GM23338 (cell line): Measurements from ENCODE around the gene CARD16. TPM values are rescaled to one million over a fixed set of nuclear protein-coding genes. Genes with fewer than 3 reads are reported as not detected.

ENCODE experiments used
- ATAC-seq: fragments of 200-7000 bp; cut with Tn5 transposase; 3 replicates; pipeline ENCODE4 v1.9.1; 2020
- DNase-seq: peaks from one replicate; pipeline ENCODE4 v3.0.0-alpha.2; 2015; ENCODE audit warnings: low spot score
- H2AFZ ChIP-seq: fragments of 200-600 bp; sonication (generic); 2 replicates; pipeline ENCODE4 v1.8.0; 2016; ENCODE audit warnings: antibody characterized with exemption, mild to moderate bottlenecking, moderate library complexity
- H3F3A ChIP-seq: fragments of 200-600 bp; sonication (generic); replicated peaks from 2 replicates; pipeline ENCODE4 v1.8.0; 2017; ENCODE audit warnings: antibody characterized with exemption, mixed run types, low read depth
- H3K27ac ChIP-seq: fragments of 200-600 bp; sonication (generic); 2 replicates; pipeline ENCODE4 v1.6.1; 2016; ENCODE audit warnings: low read depth
- H3K27me3 ChIP-seq: fragments of 200-600 bp; sonication (generic); 2 replicates; pipeline ENCODE4 v1.8.0; 2016; ENCODE audit warnings: mild to moderate bottlenecking, mixed run types, moderate library complexity; ENCODE audit not compliant: insufficient read depth
- H3K36me3 ChIP-seq: fragments of 200-600 bp; sonication (generic); 2 replicates; pipeline ENCODE4 v1.8.0; 2016; ENCODE audit warnings: mild to moderate bottlenecking; ENCODE audit not compliant: insufficient read depth
- H3K4me1 ChIP-seq: fragments of 200-600 bp; sonication (generic); 2 replicates; pipeline ENCODE4 v1.8.0; 2016; ENCODE audit warnings: mild to moderate bottlenecking, moderate library complexity; ENCODE audit not compliant: insufficient read depth
- H3K4me2 ChIP-seq: fragments of 200-600 bp; sonication (generic); 2 replicates; pipeline ENCODE4 v1.7.1; 2017; ENCODE audit warnings: mixed run types
- H3K4me3 ChIP-seq: fragments of 200-600 bp; sonication (generic); 2 replicates; pipeline ENCODE4 v1.6.1; 2016; ENCODE audit warnings: mixed run types
- H3K79me2 ChIP-seq: fragments of 200-600 bp; sonication (generic); replicated peaks from 2 replicates; pipeline ENCODE4 v1.8.0; 2017; ENCODE audit warnings: mild to moderate bottlenecking; ENCODE audit not compliant: insufficient read depth
- H3K9me2 ChIP-seq: fragments of 200-600 bp; sonication (generic); 2 replicates; pipeline ENCODE4 v1.8.0; 2017; ENCODE audit not compliant: insufficient read depth
- H4K20me1 ChIP-seq: fragments of 200-600 bp; sonication (generic); replicated peaks from 2 replicates; pipeline ENCODE4 v1.8.0; 2017; ENCODE audit warnings: mild to moderate bottlenecking; ENCODE audit not compliant: insufficient read depth
- H3K27ac Mint-ChIP-seq: 2 replicates; pipeline ENCODE4 v1.8.0; 2020; ENCODE audit warnings: inconsistent platforms, mild to moderate bottlenecking, moderate library complexity, mixed read lengths
- H3K27me3 Mint-ChIP-seq: 3 replicates; pipeline ENCODE4 v1.8.0; 2022; ENCODE audit warnings: low read depth, mild to moderate bottlenecking, moderate library complexity, mixed read lengths, inconsistent platforms; ENCODE audit not compliant: insufficient read depth, poor library complexity
- H3K36me3 Mint-ChIP-seq: 3 replicates; pipeline ENCODE4 v1.8.0; 2021; ENCODE audit warnings: low read depth, mild to moderate bottlenecking, inconsistent platforms, moderate library complexity, mixed read lengths
- H3K4me1 Mint-ChIP-seq: 3 replicates; pipeline ENCODE4 v1.8.0; 2020; ENCODE audit warnings: mild to moderate bottlenecking, inconsistent platforms, mixed read lengths
- H3K4me3 Mint-ChIP-seq: 3 replicates; pipeline ENCODE4 v1.8.0; 2021; ENCODE audit warnings: moderate library complexity, mild to moderate bottlenecking, inconsistent platforms, mixed read lengths
- H3K9me3 Mint-ChIP-seq: 3 replicates; pipeline ENCODE4 v1.8.0; 2020; ENCODE audit warnings: moderate library complexity, mild to moderate bottlenecking, inconsistent platforms, mixed read lengths
- CREB1 ChIP-seq: fragments of 250-450 bp; sonication (Bioruptor Pico); IDR thresholded peaks from 2 replicates; pipeline ENCODE4 v1.5.0; 2020; ENCODE audit warnings: low read depth, mild to moderate bottlenecking, moderate library complexity
- EZH2 ChIP-seq: fragments of 200-600 bp; sonication (generic); IDR thresholded peaks from one replicate; pipeline ENCODE4 v1.8.0; 2017; ENCODE audit warnings: antibody characterized with exemption, mild to moderate bottlenecking, low read depth; ENCODE audit not compliant: unreplicated experiment
- EZH2phosphoT487 ChIP-seq: fragments of 200-600 bp; sonication (generic); IDR thresholded peaks from one replicate; pipeline ENCODE4 v1.8.1; 2018; ENCODE audit warnings: antibody characterized with exemption; ENCODE audit not compliant: unreplicated experiment
- JUNB ChIP-seq: IDR thresholded peaks from one replicate; pipeline ENCODE4 v1.6.1; 2016; ENCODE audit warnings: antibody characterized with exemption; ENCODE audit not compliant: unreplicated experiment
- NANOG ChIP-seq: IDR thresholded peaks from 2 replicates; pipeline ENCODE4 v1.6.1; 2016; ENCODE audit warnings: antibody characterized with exemption, borderline replicate concordance
- POLR2AphosphoS5 ChIP-seq: IDR thresholded peaks from 2 replicates; pipeline ENCODE4 v1.6.1; 2016; ENCODE audit warnings: antibody characterized with exemption, low read depth
- REST ChIP-seq: IDR thresholded peaks from one replicate; pipeline ENCODE4 v1.6.1; 2018; ENCODE audit warnings: antibody characterized with exemption; ENCODE audit not compliant: unreplicated experiment
- STAT1 ChIP-seq: IDR thresholded peaks from one replicate; pipeline ENCODE4 v1.6.1; 2016; ENCODE audit warnings: antibody characterized with exemption; ENCODE audit not compliant: unreplicated experiment
- ZNF114 ChIP-seq: fragments of 250-450 bp; sonication (Bioruptor Pico); IDR thresholded peaks from 2 replicates; pipeline ENCODE4 v1.5.0; 2020; ENCODE audit warnings: mild to moderate bottlenecking, moderate library complexity
- ZNF331 ChIP-seq: fragments of 250-450 bp; sonication (Bioruptor Pico); IDR thresholded peaks from 2 replicates; pipeline ENCODE4 v1.5.0; 2020; ENCODE audit warnings: low read depth, mild to moderate bottlenecking, moderate library complexity
- polyA plus RNA-seq: library from polyadenylated mRNA; unstranded; fragments of >200 nt; fragmentation: Nextera tagmentation; extraction: Ambion mirVana; gene quantifications from 2 replicates; pipeline ENCODE4 v1.2.1, GENCODE V29; 2016
- total RNA-seq: library from RNA; depleted of rRNA; stranded (reverse); fragments of >200 nt; shearing (Covaris generic); gene quantifications from 2 replicates; pipeline ENCODE4 v1.2.3, GENCODE V29; 2014
- TF ChIP-seq, protein P1 (sequence below): fragments of 250-450 bp; sonication (Bioruptor Pico); IDR thresholded peaks from 2 replicates; pipeline ENCODE4 v1.5.0; 2020; ENCODE audit warnings: mild to moderate bottlenecking, moderate library complexity
- TF ChIP-seq, protein P2 (sequence below), 2 experiments: fragments of 200-600 bp in 1 of 2; sonication (generic) in 1 of 2; conservative IDR thresholded peaks; 2 replicates each; pipeline versions ENCODE4 v1.5.1 to v1.6.1; 2016 to 2017; ENCODE audit warnings: antibody characterized with exemption in 2 of 2, low read depth in 2 of 2, mild to moderate bottlenecking in 2 of 2, moderate library complexity in 1 of 2
- TF ChIP-seq, protein P3 (sequence below): IDR thresholded peaks from 2 replicates; pipeline ENCODE4 v1.6.1; 2016; ENCODE audit warnings: antibody characterized with exemption

The CARD16 gene
- total and polyA plus RNA-seq, 2 experiments from 2014 or later = not detected

DNA sequence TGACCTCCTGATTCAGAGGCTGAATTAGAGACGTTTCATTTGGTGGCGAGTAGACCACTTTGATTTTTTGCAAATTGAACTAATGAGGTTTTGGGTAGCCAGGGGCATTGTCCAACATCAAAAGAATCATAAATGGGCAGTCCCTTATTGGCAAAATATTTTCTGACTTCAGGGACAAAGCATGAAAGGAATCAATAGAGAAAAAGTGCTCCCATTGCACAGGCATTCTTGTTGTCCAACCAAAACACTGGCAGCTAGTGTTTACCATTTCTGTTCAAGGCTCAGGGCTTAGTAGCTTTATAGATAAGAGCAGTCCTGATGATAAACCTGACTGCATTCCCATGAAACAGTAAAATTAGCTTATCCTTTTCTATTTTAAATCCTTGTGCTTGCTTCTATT is 6.4 kb upstream of the CARD16 start:
- Histone ChIP-seq H3F3A (no peaks in the 10 kb centered on the region), H3K27me3 (no peaks in the 10 kb centered on the region), H3K4me2 (no peak overlapping the region), H3K79me2 (no peaks in the 10 kb centered on the region), H3K4me1 (no peaks in the 10 kb centered on the region), H4K20me1 (no peaks in the 10 kb centered on the region), H3K27ac (no peak overlapping the region), H2AFZ (no peak overlapping the region), H3K36me3 (no peaks in the 10 kb centered on the region), H3K4me3 (no peak overlapping the region), H3K9me2 (peaks cover 8% of the 10 kb centered on the region)
- ATAC-seq (no peak), DNase-seq (no peak)
- no peak for TF ChIP-seq EZH2
- no peak for TF ChIP-seq REST
- no peak for TF ChIP-seq STAT1
- no peak for TF ChIP-seq EZH2phosphoT487
- no peak for TF ChIP-seq POLR2AphosphoS5
- TF ChIP-seq ZNF114 (CRISPR knock-in tag) = no peak
- TF ChIP-seq, protein P1, sequence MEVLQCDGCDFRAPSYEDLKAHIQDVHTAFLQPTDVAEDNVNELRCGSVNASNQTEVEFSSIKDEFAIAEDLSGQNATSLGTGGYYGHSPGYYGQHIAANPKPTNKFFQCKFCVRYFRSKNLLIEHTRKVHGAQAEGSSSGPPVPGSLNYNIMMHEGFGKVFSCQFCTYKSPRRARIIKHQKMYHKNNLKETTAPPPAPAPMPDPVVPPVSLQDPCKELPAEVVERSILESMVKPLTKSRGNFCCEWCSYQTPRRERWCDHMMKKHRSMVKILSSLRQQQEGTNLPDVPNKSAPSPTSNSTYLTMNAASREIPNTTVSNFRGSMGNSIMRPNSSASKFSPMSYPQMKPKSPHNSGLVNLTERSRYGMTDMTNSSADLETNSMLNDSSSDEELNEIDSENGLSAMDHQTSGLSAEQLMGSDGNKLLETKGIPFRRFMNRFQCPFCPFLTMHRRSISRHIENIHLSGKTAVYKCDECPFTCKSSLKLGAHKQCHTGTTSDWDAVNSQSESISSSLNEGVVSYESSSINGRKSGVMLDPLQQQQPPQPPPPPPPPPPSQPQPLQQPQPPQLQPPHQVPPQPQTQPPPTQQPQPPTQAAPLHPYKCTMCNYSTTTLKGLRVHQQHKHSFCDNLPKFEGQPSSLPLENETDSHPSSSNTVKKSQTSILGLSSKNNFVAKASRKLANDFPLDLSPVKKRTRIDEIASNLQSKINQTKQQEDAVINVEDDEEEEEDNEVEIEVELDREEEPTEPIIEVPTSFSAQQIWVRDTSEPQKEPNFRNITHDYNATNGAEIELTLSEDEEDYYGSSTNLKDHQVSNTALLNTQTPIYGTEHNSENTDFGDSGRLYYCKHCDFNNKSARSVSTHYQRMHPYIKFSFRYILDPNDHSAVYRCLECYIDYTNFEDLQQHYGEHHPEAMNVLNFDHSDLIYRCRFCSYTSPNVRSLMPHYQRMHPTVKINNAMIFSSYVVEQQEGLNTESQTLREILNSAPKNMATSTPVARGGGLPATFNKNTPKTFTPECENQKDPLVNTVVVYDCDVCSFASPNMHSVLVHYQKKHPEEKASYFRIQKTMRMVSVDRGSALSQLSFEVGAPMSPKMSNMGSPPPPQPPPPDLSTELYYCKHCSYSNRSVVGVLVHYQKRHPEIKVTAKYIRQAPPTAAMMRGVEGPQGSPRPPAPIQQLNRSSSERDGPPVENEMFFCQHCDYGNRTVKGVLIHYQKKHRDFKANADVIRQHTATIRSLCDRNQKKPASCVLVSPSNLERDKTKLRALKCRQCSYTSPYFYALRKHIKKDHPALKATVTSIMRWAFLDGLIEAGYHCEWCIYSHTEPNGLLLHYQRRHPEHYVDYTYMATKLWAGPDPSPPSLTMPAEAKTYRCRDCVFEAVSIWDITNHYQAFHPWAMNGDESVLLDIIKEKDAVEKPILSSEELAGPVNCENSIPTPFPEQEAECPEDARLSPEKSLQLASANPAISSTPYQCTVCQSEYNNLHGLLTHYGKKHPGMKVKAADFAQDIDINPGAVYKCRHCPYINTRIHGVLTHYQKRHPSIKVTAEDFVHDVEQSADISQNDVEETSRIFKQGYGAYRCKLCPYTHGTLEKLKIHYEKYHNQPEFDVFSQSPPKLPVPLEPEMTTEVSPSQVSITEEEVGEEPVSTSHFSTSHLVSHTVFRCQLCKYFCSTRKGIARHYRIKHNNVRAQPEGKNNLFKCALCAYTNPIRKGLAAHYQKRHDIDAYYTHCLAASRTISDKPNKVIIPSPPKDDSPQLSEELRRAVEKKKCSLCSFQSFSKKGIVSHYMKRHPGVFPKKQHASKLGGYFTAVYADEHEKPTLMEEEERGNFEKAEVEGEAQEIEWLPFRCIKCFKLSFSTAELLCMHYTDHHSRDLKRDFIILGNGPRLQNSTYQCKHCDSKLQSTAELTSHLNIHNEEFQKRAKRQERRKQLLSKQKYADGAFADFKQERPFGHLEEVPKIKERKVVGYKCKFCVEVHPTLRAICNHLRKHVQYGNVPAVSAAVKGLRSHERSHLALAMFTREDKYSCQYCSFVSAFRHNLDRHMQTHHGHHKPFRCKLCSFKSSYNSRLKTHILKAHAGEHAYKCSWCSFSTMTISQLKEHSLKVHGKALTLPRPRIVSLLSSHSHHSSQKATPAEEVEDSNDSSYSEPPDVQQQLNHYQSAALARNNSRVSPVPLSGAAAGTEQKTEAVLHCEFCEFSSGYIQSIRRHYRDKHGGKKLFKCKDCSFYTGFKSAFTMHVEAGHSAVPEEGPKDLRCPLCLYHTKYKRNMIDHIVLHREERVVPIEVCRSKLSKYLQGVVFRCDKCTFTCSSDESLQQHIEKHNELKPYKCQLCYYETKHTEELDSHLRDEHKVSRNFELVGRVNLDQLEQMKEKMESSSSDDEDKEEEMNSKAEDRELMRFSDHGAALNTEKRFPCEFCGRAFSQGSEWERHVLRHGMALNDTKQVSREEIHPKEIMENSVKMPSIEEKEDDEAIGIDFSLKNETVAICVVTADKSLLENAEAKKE = no peak
- no peak for TF ChIP-seq CREB1
- TF ChIP-seq, protein P2, sequence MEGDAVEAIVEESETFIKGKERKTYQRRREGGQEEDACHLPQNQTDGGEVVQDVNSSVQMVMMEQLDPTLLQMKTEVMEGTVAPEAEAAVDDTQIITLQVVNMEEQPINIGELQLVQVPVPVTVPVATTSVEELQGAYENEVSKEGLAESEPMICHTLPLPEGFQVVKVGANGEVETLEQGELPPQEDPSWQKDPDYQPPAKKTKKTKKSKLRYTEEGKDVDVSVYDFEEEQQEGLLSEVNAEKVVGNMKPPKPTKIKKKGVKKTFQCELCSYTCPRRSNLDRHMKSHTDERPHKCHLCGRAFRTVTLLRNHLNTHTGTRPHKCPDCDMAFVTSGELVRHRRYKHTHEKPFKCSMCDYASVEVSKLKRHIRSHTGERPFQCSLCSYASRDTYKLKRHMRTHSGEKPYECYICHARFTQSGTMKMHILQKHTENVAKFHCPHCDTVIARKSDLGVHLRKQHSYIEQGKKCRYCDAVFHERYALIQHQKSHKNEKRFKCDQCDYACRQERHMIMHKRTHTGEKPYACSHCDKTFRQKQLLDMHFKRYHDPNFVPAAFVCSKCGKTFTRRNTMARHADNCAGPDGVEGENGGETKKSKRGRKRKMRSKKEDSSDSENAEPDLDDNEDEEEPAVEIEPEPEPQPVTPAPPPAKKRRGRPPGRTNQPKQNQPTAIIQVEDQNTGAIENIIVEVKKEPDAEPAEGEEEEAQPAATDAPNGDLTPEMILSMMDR (conservative IDR thresholded peaks at IDR 0.05; ENCODE audit: low read depth in 2 of 2) = no peak
- TF ChIP-seq NANOG = no peak
- TF ChIP-seq, protein P3, sequence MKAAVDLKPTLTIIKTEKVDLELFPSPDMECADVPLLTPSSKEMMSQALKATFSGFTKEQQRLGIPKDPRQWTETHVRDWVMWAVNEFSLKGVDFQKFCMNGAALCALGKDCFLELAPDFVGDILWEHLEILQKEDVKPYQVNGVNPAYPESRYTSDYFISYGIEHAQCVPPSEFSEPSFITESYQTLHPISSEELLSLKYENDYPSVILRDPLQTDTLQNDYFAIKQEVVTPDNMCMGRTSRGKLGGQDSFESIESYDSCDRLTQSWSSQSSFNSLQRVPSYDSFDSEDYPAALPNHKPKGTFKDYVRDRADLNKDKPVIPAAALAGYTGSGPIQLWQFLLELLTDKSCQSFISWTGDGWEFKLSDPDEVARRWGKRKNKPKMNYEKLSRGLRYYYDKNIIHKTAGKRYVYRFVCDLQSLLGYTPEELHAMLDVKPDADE = no peak
- no peak for TF ChIP-seq ZNF331 (CRISPR knock-in tag)
- TF ChIP-seq JUNB = no peak
- H3K4me3 Mint-ChIP-seq = no peak overlapping the region
- no peaks in the 10 kb centered on the region for H3K4me1 Mint-ChIP-seq
- no peak overlapping the region for H3K27ac Mint-ChIP-seq
- H3K9me3 Mint-ChIP-seq = no peaks in the 10 kb centered on the region
- no peaks in the 10 kb centered on the region for H3K27me3 Mint-ChIP-seq
- no peaks in the 10 kb centered on the region for H3K36me3 Mint-ChIP-seq
